Ammon's horn (tissue), 1 donor: ENCODE results near the gene RAMP1.

Source experiments
- DNase-seq: peaks from one replicate; pipeline ENCODE4 v3.0.0-alpha.2; 2016; ENCODE audit warnings: low spot score

Gene RAMP1

GRCh38 chr2:237876951-237877491 is 17.6 kb downstream of the RAMP1 start:
- DNase-seq = no peak

GRCh38 chr2:237877576-237878307 is 18.3 kb downstream of the RAMP1 start:
- DNase-seq = no peak

GRCh38 chr2:237878321-237879057 is 19.1 kb downstream of the RAMP1 start:
- no peak for DNase-seq

- no peak for DNase-seq
Measured at GRCh38 chr2:237879058-237879430, 19.6 kb downstream of the RAMP1 start.

- no peak for DNase-seq
Measured at GRCh38 chr2:237879991-237880560, 20.7 kb downstream of the RAMP1 start.

DNA sequence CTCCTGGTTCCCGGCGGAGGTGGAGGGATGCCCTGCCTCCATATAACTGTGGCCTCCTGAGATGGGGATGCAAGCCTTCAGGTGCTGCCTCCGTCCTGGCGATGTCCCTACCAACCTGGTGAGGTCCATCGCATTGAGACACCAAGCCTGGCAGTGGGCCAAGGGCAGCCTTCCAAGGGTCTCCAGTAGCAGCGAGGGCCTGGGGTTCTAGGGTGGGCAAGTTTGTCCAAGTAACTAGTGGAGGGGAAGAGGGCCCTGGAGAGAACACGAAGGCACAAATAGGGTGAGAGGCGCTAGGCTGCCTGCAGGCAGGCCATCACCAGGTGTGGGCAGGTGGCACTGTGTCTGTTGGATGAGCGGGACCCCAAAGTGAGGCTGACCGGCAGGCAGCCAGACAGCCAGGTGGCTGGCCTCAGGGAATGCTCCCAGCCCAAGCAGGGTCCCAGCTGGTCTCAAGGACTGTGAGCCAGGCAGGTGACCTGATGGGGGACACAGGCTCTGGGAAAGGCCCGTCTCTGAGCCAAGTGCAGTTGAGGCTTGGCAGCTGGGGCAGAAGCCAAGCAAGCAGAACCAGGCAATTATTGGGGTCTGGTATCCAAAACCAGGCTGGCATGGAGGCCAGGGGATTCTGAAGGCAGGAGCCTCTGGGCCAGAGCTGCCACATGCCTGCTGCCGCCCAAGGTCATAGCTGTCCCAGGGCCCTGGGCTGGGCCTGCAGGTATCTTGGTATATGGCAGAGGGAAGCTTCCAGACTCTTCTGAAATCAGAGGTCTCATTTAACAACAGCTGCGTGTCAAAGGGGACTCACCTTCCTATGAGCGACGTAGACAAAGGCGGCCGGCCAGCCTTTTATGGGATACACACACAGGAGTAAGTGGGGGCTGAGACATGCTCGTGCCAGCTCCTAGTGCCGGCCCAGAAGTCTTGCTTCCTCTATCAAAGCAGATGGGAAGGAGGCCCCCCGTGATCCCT is 23.4 kb downstream of the RAMP1 start:
- DNase-seq = no peak

- DNase-seq = no peak
Measured at GRCh38 chr2:237883951-237884446, 24.6 kb downstream of the RAMP1 start.

GRCh38 chr2:237884681-237885080 is 25.3 kb downstream of the RAMP1 start:
- no peak for DNase-seq

DNA sequence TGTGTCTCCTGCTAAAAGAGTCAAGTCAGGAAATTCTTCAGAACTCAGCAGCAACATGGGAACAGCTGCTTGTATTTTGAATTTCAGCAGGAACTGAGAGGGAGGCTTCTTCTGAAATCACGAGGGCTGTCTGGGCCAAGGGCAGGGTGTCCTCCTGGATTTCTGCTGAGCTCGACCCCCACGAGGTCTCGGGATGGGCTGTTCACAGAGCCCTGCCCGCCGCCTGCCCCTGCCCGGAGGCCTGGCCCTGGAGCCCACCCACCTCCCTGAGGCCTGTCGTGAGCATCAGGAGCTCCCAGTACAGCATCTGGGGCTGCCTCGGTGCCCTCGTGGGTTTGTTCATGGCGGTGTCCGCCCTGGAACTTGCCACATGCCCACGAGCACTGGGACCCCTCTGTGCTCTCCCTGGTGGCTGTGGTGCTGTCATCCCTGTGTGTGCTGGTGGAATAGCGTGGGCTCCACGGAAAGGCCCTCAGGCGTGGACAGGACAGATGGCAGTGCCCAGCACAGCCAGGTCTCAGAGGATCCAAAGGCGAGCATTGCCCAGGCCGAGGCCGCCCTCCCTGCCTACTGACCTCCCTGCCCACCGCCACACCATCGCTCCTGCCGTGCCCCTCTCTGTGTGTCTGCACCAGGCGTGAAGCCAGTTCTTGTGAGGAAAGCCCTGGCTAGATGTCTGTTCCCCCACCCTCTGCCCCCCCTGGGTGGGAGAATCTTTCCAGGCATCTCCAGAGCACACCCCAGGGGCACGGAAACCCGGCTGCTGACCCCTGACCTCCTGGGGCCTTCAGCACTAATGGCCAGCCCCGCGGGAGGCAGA is 25.9 kb downstream of the RAMP1 start:
- DNase-seq = no peak

DNA sequence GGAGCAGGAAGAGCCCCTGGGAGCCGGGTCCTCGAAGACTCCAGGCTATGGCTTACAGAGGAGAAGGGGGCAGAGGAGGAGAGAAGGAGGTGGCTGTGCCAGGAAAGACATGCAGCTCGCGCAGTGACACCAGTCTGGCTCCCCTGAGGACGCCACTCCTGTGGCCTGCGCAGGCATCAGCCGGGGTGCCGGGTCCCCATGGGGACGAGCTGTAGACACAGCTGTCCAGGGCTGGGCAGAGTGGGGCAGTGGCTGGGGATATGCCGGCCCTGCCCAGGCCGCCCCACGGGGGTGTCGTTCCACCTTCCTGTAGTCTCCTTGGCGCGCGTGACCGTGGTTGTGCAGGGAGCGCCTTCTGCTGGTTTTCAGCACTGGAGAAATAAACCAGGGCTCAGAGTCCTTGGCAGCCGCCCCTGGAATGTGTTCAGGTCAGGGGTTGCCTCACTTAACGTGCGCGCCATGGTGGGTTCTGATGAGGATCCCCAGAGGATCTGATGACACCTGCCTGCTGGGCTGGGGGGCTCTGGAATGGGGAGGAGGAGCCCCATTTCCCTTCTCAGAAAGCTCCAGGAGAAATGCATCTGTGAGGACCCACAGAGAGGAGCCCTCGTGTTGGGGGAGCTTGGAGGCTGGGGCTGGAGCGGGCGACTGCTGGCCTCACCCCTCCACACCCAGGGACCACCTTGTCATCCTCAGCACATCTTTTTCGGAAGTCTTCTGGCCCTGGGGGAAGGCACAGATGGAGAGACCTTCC is 26.7 kb downstream of the RAMP1 start:
- DNase-seq = no peak

DNA sequence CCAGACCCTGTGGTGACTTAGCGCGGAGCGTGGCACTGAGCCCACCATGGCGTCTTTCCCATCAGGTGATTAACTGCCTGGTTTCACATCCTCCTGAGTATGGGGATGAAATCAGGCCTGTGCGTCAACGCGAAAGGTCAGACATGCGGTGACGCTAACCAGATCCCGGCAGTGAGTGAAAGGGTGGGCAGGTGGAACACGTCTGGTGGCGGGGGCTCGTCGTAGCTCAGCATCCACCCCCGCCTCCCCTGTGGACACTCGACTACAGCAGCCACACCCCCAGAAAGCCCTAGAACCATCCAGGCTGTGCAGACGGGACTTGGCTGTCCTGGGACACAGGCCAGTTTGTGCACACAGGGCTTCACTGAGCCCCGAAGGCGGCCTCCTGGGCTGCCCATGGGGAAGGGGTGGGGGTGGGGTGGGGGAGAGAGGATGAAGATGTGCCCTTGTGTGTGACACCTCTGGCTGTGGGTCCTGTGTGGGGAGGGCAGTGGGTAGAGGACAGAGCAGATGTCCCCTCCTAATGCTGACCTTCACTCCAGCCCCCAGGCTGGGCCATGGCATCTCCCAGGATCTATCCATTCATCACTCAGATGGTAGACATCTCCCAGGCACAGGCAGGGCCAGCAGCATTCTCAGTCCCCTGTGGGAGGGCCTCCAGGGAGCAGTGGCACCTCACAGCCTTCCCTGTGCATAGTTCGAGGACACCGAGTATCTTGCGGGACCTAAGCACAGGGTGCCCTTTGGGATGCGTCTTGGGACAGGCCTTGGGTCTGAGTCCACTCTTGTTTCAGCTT is 27.5 kb downstream of the RAMP1 start:
- no peak for DNase-seq

GRCh38 chr2:237888389-237888788 is 29.0 kb downstream of the RAMP1 start:
- no peak for DNase-seq

- DNase-seq = no peak
Measured at GRCh38 chr2:237889016-237889415, 29.6 kb downstream of the RAMP1 start.

GRCh38 chr2:237889811-237890210 is 30.4 kb downstream of the RAMP1 start:
- DNase-seq = no peak

DNA sequence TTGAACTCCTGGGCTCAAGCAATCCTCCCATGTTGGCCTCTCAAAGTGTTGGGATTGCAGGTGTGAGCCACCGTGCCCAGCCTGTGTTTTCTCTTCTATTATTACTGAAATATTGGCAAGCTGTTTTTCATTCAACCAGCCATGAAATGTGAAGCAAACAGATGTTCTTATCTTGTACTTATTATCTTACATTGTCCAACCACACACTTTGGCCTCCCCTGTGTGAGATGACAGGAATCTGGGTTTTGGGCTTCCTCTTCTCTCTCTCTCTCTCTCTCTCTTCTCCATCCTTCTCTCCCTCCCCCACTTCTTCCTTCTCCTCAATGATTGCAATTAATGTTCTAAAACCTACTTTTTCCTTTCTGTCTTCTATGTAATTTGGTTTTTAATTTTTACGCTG is 33.1 kb downstream of the RAMP1 start:
- no peak for DNase-seq

DNA sequence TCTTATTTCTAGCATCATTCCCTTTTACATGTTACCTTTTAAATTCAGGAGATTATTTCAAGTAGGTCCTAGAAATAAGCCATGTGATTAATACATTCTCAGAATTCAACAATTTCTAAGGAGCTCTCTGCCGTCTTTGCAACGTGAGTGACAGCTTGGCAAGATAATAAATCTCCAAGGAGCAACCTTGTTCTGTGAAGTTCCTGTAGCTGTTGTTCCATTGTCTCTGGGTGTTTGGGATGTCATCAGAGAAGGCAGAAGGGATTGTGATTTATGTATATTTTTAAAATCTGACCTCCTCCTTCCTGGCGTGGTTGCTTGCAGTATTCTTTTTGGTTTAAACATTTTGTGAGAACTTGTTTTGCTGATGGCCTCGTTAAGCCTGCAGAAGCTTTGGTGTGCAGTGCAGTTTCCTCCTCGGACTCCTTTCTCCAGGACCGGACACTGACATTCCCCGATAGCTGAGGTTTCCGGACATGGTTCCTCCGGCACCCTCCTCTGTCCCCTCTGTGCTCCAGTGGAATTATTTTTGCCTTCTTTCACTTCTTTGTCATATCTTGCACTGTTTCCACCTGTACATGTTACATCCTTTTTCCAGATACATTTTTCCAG is 33.7 kb downstream of the RAMP1 start:
- no peak for DNase-seq

GRCh38 chr2:237894396-237894979 is 35.1 kb downstream of the RAMP1 start:
- no peak for DNase-seq

GRCh38 chr2:237894986-237895543 is 35.6 kb downstream of the RAMP1 start:
- no peak for DNase-seq
